H9 (cell line): ENCODE data around the gene COLEC12. TPM values are rescaled to one million over a fixed set of nuclear protein-coding genes. Genes with fewer than 3 reads are reported as not detected.

ENCODE experiments used
- DNase-seq: peaks from one replicate; pipeline ENCODE4 v3.0.0-alpha.2; 2017
- H2AFZ ChIP-seq: one replicate; pipeline ENCODE4 v1.6.1; 2013; ENCODE audit warnings: mild to moderate bottlenecking, low read length, control low read depth, moderate library complexity
- H2AK5ac ChIP-seq: 2 replicates; pipeline ENCODE4 v1.6.1; 2013; ENCODE audit warnings: low read length, control low read depth, mixed read lengths; ENCODE audit not compliant: insufficient read length
- H2BK120ac ChIP-seq: one replicate; pipeline ENCODE4 v1.6.1; 2013; ENCODE audit warnings: low read depth, mild to moderate bottlenecking, low read length, control low read depth, inconsistent platforms; ENCODE audit not compliant: poor library complexity, severe bottlenecking
- H2BK12ac ChIP-seq: 2 replicates; pipeline ENCODE4 v1.6.1; 2013; ENCODE audit warnings: low read length, control low read depth, mixed read lengths, low read depth; ENCODE audit not compliant: insufficient read length
- H2BK15ac ChIP-seq: 2 replicates; pipeline ENCODE4 v1.6.1; 2013; ENCODE audit warnings: low read depth, low read length, control low read depth
- H2BK20ac ChIP-seq: one replicate; pipeline ENCODE4 v1.6.1; 2013; ENCODE audit warnings: low read depth, mild to moderate bottlenecking, low read length, control low read depth, inconsistent platforms; ENCODE audit not compliant: poor library complexity, severe bottlenecking
- H2BK5ac ChIP-seq: 2 replicates; pipeline ENCODE4 v1.6.1; 2013; ENCODE audit warnings: low read length, control low read depth, mixed read lengths; ENCODE audit not compliant: insufficient read length
- H3K14ac ChIP-seq: 2 replicates; pipeline ENCODE4 v1.6.1; 2013; ENCODE audit warnings: low read length, control low read depth; ENCODE audit not compliant: insufficient read depth
- H3K18ac ChIP-seq: 2 replicates; pipeline ENCODE4 v1.6.1; 2013; ENCODE audit warnings: low read depth, mild to moderate bottlenecking, mixed read lengths, low read length, control low read depth; ENCODE audit not compliant: insufficient read length
- H3K23ac ChIP-seq: 2 replicates; pipeline ENCODE4 v1.6.1; 2013; ENCODE audit warnings: low read length, control low read depth, mixed read lengths, low read depth; ENCODE audit not compliant: insufficient read length
- H3K23me2 ChIP-seq: 2 replicates; pipeline ENCODE4 v1.6.1; 2013; ENCODE audit warnings: low read depth, mild to moderate bottlenecking, mixed read lengths, low read length, control low read depth; ENCODE audit not compliant: insufficient read length, poor library complexity, severe bottlenecking
- H3K27ac ChIP-seq: 2 replicates; pipeline ENCODE4 v1.5.1; 2013; ENCODE audit warnings: low read length, control low read depth, mixed read lengths, low read depth; ENCODE audit not compliant: insufficient read length
- H3K27me3 ChIP-seq: 2 replicates; pipeline ENCODE4 v1.6.1; 2013; ENCODE audit warnings: low read length, control low read depth, inconsistent platforms; ENCODE audit not compliant: insufficient read depth
- H3K4ac ChIP-seq: 2 replicates; pipeline ENCODE4 v1.6.1; 2013; ENCODE audit warnings: low read depth, mild to moderate bottlenecking, control low read depth, inconsistent platforms, low read length, moderate library complexity
- H3K4me1 ChIP-seq: 2 replicates; pipeline ENCODE4 v1.6.1; 2013; ENCODE audit warnings: low read length, control low read depth, inconsistent platforms; ENCODE audit not compliant: insufficient read depth
- H3K4me2 ChIP-seq: 2 replicates; pipeline ENCODE4 v1.6.1; 2013; ENCODE audit warnings: low read length, control low read depth, mixed read lengths; ENCODE audit not compliant: insufficient read length, insufficient read depth
- H3K56ac ChIP-seq: 2 replicates; pipeline ENCODE4 v1.6.1; 2013; ENCODE audit warnings: low read depth, mild to moderate bottlenecking, mixed read lengths, low read length, control low read depth; ENCODE audit not compliant: insufficient read length
- H3K79me1 ChIP-seq: 2 replicates; pipeline ENCODE4 v1.6.1; 2013; ENCODE audit warnings: low read depth, mild to moderate bottlenecking, moderate library complexity, low read length, control low read depth, inconsistent platforms; ENCODE audit not compliant: insufficient read depth, poor library complexity, severe bottlenecking
- H3K79me2 ChIP-seq: 2 replicates; pipeline ENCODE4 v1.6.1; 2013; ENCODE audit warnings: low read length, control low read depth, inconsistent platforms; ENCODE audit not compliant: insufficient read depth
- H3K9ac ChIP-seq: 2 replicates; pipeline ENCODE4 v1.6.1; 2013; ENCODE audit warnings: low read length, control low read depth, mixed read lengths; ENCODE audit not compliant: insufficient read length; ENCODE audit errors: extremely low read depth
- H3K9me3 ChIP-seq: one replicate; pipeline ENCODE4 v1.6.1; 2013; ENCODE audit warnings: low read depth, low read length, inconsistent platforms; ENCODE audit not compliant: control insufficient read depth
- H3T11ph ChIP-seq: one replicate; pipeline ENCODE4 v1.6.1; 2013; ENCODE audit warnings: mild to moderate bottlenecking, low read length, control low read depth, inconsistent platforms
- H4K20me1 ChIP-seq: one replicate; pipeline ENCODE4 v1.6.1; 2013; ENCODE audit not compliant: control insufficient read depth, insufficient read length, insufficient read depth
- H4K5ac ChIP-seq: 2 replicates; pipeline ENCODE4 v1.6.1; 2013; ENCODE audit warnings: low read depth, mild to moderate bottlenecking, mixed read lengths, low read length, control low read depth; ENCODE audit not compliant: insufficient read length
- H4K8ac ChIP-seq: replicated peaks from 2 replicates; pipeline ENCODE4 v1.6.1; 2013; ENCODE audit warnings: low read length, control low read depth, mixed read lengths, low read depth; ENCODE audit not compliant: insufficient read length
- H4K91ac ChIP-seq: 2 replicates; pipeline ENCODE4 v1.6.1; 2013; ENCODE audit warnings: low read depth, mild to moderate bottlenecking, moderate library complexity, mixed read lengths, low read length, control low read depth; ENCODE audit not compliant: insufficient read length
- H3K27ac Mint-ChIP-seq, 3 experiments: 2 replicates in 2 of 3; 3 replicates in 1 of 3; pipeline ENCODE4 v1.8.0; 2020 to 2021; ENCODE audit warnings: mixed read lengths in 3 of 3, mild to moderate bottlenecking in 1 of 3, moderate library complexity in 1 of 3
- H3K27me3 Mint-ChIP-seq: 2 replicates; pipeline ENCODE4 v1.8.0; 2021; ENCODE audit warnings: low read depth, mild to moderate bottlenecking, moderate library complexity, mixed read lengths
- H3K36me3 Mint-ChIP-seq, 3 experiments: 2 replicates in 2 of 3; 3 replicates in 1 of 3; pipeline ENCODE4 v1.8.0; 2020 to 2021; ENCODE audit warnings: low read depth in 3 of 3, mixed read lengths in 3 of 3; ENCODE audit not compliant: insufficient read depth in 1 of 3
- H3K4me1 Mint-ChIP-seq, 2 experiments: 2 replicates each; pipeline ENCODE4 v1.8.0; 2020; ENCODE audit warnings: mixed read lengths in 2 of 2
- H3K4me3 Mint-ChIP-seq, 2 experiments: 2 replicates in 1 of 2; 3 replicates in 1 of 2; pipeline ENCODE4 v1.8.0; 2020 to 2021; ENCODE audit warnings: mild to moderate bottlenecking in 2 of 2, mixed read lengths in 2 of 2, moderate library complexity in 1 of 2
- H3K9me3 Mint-ChIP-seq, 2 experiments: 2 replicates in 1 of 2; 3 replicates in 1 of 2; pipeline ENCODE4 v1.8.0; 2020; ENCODE audit warnings: mild to moderate bottlenecking in 2 of 2, mixed read lengths in 2 of 2, moderate library complexity in 1 of 2
- WGBS: extraction: QIAGEN DNeasy Blood & Tissue Kit; methylation state at CpG from one replicate; pipeline ENCODE4 v1.1.7; 2013; ENCODE audit warnings: missing lambda C conversion rate, low lambda C conversion rate, mixed read lengths; ENCODE audit not compliant: insufficient read length; ENCODE audit errors: extremely low coverage; 5-methylcytosine and 5-hydroxymethylcytosine counted together
- total RNA-seq: library from RNA; stranded (reverse); gene quantifications from 2 replicates; pipeline ENCODE4 v1.2.1, GENCODE V29; 2021
- TF ChIP-seq, protein P1 (sequence below): fragments of 200-600 bp; sonication (generic); conservative IDR thresholded peaks from 3 replicates; pipeline ENCODE4 v1.8.0; 2021; ENCODE audit warnings: antibody characterized with exemption, mild to moderate bottlenecking

Gene COLEC12
- total RNA-seq, 1 experiment from 2014 or later: 0.70 TPM

DNA sequence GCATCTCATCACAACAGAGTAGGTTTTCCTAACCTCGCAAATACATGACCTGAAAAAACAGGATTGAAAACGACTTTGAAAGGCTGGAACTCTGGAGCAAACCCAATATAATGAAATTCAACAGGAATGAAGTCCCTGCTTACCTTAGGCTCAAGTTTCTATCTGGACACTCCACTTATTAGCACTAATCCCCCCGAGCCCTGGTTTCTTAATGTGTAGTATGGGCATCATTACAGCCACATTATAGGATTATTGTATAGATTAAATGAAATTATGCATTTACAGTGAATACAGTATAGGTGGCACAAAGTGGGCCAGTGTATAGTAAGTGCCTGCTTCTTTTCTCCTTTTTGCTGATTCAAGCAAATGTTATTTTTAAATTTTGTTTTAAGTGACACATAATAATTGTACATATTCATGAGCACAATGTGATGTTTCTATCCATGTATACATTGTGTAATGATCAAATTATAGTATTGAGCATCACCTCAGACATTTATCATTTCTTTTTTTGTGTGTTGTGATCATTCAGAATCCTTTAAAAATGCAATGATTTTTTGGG, 118.0 kb downstream of the COLEC12 start:
- Mint-ChIP-seq H3K27ac (no peak overlapping the region), H3K27me3 (peaks cover 13% of the 10 kb centered on the region), H3K36me3 (no peaks in the 10 kb centered on the region), H3K4me3 (no peak overlapping the region), H3K9me3 (no peaks in the 10 kb centered on the region; a peak in 1 of 5 replicates), H3K4me1 (peaks cover 4 to 5% of the 10 kb centered on the region in 2 experiments)
- no peak for DNase-seq
- Histone ChIP-seq H3K27me3 (no peaks in the 10 kb centered on the region), H3K27ac (no peak overlapping the region), H3K23me2 (no peaks in the 10 kb centered on the region), H3K56ac (no peak overlapping the region), H2BK120ac (no peak overlapping the region), H2BK20ac (no peak overlapping the region), H2BK15ac (no peak overlapping the region), H3K79me1 (no peaks in the 10 kb centered on the region), H2AK5ac (no peak overlapping the region), H3K4ac (no peak overlapping the region), H4K8ac (no peak overlapping the region), H3K14ac (no peak overlapping the region), H3K4me1 (no peaks in the 10 kb centered on the region), H3K4me2 (no peak overlapping the region), H3T11ph (no peak overlapping the region), H3K9ac (no peak overlapping the region), H3K18ac (no peak overlapping the region), H2BK5ac (no peak overlapping the region), H4K5ac (no peak overlapping the region), H3K23ac (no peak overlapping the region), H3K79me2 (no peaks in the 10 kb centered on the region), H3K9me3 (no peaks in the 10 kb centered on the region), H4K91ac (no peak overlapping the region), H4K20me1 (no peaks in the 10 kb centered on the region), H2AFZ (no peak overlapping the region), H2BK12ac (no peak overlapping the region)
- TF ChIP-seq, protein P1, sequence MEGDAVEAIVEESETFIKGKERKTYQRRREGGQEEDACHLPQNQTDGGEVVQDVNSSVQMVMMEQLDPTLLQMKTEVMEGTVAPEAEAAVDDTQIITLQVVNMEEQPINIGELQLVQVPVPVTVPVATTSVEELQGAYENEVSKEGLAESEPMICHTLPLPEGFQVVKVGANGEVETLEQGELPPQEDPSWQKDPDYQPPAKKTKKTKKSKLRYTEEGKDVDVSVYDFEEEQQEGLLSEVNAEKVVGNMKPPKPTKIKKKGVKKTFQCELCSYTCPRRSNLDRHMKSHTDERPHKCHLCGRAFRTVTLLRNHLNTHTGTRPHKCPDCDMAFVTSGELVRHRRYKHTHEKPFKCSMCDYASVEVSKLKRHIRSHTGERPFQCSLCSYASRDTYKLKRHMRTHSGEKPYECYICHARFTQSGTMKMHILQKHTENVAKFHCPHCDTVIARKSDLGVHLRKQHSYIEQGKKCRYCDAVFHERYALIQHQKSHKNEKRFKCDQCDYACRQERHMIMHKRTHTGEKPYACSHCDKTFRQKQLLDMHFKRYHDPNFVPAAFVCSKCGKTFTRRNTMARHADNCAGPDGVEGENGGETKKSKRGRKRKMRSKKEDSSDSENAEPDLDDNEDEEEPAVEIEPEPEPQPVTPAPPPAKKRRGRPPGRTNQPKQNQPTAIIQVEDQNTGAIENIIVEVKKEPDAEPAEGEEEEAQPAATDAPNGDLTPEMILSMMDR: no peak
- no CpG with 5 or more reads among the region's 3 CpGs for WGBS
